GM21381 (cell line): Measurements from ENCODE around the gene NEK7.
"Not testable (repeated sequence)": the region's sequence is repeated elsewhere in the genome, so short reads cannot be mapped to it uniquely, and the experiment has no call there.

Experiments
- ATAC-seq: cut with Tn5 transposase; IDR thresholded peaks from one replicate; pipeline ENCODE4 v1.9.1; 2021; ENCODE audit warnings: mild to moderate bottlenecking, moderate library complexity; ENCODE audit not compliant: unreplicated experiment

NEK7 gene

DNA sequence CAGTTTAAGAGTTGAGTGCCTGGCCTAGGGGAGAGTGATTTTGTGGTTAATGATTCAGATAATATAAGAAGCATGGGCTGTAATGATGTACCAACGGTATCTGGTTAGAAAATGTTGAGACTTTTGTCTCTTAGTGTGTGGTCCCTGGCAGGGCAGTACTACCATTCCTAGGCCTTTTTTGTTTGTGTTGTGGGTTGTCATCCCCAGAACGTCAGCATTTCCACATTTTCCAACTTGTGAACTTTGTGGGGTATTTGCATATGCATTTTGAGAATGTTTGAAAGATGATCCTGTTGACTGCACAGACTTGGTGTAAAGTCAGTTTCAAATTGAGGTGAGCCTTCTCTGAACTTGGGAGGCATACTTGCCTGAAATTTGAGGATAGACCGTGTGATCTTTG, 11.4 kb downstream of the NEK7 start:
- peak; percentile 24 for ATAC-seq

DNA sequence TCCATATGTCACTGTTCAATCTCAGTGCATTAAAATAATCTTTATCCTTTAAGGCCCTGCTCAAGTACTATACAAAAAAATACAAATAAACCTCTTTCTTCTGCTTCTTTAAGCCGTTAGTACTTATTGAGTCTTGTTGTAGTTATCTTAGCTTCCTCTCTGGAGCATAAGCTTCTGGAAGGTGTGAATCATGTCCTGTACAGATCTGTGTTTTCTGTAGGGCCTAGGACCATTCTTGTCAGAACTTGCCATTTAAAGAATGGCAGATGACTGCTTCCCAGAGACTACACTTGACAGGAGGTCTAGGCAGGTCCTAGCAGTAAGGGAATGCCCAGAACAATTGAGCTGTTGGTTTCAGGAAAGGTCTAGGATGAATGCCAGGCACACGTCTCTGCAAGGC, 12.9 kb downstream of the NEK7 start:
- no peak for ATAC-seq

DNA sequence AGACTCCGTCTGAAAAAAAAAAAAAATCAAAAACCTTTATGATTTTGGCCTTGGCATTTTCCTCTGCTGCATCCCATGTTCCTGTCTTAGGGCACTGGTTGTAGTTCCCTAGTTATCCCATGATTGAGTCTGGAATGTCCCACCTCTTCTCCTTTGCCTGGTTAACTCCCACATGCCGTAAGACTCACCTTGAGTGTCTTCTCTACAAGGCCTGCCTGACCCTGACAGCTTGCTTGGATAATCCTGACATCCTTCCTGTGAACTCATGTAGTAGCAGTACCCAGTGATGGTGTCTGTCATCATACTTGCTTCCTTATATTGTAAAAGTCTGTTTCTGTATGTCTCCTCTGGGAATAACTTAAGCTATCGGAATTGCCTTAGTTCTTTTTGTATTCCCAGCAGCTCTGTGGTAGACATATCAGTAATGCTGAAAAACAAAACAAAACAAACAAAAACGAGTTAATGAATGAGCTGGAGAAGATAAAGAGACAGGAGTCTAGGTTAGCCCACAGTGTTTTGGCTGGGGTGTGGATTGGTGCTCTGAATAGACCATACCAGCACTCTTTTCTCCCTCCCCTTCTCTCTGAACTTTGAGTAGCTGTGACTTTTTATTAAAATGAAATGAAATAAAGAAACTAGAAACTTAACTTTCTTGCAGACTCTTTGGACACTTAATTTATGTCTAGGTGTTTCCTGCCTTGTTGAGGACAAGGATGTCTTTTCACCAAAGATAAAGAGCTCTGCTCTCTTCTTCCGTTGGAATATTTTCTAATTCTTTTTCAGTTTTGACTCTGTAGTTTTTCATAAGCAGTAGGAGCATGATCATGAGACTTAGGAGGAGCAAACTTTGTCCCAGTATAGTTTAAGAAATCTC, 15.1 kb downstream of the NEK7 start:
- no peak for ATAC-seq

DNA sequence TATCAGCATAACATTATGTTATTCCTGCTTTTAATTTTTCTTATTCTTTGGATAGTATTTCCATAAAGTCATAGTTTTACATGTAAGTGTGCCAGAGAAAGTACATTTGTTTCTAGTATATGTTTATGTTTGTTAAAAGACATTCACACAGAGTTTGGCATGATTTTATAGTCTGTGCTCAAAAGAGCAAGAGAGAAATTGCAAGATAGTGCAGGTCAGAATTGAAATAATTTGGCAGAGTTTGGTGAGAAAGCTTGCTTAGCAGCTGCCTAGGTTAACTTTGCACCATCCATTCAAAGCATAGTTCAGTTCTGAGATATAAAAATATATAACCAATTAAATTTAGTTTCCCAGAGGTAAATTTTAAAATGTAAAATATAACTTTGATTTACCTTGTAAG, 17.0 kb downstream of the NEK7 start:
- ATAC-seq, result no peak

DNA sequence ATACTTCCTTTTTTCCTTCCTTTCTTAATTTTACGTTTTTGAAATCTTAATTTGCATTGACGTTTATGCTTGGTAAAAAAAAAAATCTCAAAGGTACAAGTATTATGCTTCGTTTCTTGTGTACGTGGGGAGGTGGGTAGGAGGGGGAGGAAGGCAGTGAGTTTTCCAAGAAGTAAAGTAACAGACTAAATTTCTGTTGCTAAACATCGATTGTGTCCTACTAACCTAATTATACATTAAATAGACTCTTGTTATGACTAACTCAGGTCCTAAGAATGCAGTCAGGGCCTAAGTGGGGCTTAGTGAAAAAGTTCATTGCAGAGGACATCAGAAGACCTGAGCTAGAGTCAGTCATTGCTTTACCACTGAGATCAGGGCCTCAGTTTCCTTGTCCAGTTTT, 17.5 kb downstream of the NEK7 start:
- ATAC-seq, result no peak

DNA sequence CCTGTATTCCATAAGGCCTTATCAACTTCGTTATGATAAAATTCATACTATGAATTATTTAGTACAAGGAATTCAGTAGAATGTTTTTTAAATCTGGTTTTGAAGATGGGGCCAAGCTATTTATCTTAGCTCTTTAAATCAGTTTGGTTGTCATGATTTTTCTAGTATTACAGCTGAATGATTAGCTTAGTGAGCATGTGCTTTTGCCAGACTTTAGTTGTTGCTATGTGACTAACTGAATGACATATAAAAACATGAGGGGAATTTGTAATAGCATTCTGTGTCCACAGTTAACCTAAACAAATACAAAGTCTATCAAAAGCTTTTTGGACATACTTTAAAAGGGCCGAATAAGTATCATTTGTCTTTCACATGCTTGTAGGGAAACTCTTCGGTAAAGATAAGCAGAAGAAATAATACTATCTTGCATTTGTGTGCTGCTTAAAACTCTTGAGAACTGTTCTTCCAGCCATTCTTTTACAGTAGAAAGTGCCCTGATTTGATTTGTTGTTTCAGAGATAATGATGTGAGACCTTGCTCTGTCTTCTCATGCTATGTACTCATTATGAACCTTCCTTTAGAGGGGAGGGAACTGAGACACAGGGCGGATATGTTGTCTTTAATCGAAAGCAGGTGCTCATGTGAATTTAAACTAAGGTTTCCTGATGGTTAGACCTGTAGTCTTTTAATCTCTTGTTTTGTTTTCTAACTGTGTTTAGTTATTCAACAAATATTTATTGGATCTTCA, 18.8 kb downstream of the NEK7 start:
- ATAC-seq, result peak; percentile 65

DNA sequence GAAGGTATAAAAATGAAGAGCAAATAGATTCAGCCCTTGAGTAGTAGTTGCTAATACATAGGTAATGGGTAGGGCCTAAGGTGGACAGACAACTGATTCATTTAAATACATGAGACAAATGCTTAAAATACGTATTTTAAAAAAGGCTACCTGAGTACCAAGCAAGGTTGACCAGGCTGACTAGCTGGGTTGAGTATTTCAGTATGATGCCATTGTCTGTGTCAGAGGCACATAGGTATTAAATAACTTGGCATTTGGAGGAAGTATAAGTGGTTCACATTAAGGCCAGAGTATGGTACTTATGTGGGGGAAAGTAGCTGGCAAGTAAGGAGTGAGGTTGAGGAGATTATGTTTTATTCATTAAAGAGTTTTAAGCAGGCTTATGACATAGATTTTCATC, 19.4 kb downstream of the NEK7 start:
- no peak for ATAC-seq

DNA sequence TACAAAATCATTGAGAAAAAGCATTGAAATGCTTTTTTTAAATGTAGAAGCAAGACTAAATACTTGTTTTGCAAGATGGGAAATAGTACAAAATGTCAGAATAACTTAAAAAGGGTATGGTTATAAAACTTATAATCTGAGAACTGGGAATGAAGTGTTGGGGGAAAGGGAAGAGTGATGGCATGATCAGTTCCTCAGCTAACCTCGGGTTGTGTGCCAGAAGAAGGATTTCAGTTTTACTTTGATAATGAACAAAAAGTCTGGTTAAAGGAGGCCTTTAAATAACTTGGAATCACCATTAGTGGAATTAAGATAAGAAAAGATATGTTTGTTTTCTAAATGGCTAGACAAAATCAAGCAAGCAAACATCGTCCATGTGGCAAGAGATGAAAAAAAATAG, 20.7 kb downstream of the NEK7 start:
- ATAC-seq, result no peak

DNA sequence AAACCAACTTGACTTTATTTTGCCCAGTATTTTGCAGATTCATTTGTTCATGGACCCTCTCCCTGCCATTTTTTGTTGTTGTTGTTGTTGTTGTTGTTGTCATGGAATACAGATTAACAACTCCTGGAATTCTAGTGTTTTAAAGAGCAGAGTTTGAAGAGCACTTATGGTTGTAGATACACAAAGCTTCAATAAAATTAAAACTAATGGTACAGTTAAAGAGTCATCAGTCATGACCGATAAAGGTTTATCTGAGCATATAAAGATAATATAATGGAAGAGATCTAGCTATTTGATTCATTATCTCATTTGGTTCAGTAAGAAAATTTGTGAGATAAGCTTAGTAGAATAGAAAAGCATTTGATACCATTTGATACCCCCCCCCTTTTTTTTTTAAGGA, 21.8 kb downstream of the NEK7 start:
- no peak for ATAC-seq

DNA sequence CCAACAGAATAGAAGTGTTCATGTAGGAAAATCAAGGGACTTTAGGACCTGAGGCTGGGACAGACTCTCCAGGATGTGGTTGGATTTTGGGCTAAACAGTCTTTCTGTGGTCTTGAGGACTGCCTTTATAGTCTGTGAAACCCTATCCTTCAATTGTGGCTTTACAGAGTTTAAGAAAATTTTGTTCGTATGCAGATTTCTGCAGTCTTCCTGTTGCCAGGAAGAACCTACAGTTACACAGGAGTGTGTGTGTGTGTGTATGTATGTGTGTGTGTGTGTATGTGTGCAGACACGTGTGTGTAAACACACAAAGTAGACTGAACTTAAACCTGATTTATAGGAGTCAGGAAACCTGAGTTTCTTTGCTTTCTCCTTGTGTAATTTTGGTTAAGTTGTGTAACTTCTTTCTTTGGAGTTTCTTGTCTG, 22.8 kb downstream of the NEK7 start:
- ATAC-seq, result peak; percentile 46

DNA sequence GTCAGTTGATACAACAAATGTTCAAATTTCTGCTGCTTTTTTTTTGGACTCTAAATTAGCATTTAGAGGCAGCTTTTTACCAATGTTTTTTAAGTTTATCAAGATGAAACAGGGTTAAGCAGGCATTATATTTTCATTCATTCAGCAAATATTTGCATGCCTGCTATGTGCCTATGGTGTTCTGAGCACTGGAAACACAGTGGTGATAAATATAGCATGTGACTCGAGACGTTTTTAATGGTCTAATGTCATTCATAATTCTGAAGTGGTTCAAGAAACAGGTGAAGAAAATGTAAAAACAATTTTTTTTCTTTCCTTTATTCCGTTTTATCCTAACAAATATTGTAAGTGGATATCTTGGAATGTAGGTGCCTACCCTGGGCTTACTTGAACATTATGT, 26.8 kb downstream of the NEK7 start:
- ATAC-seq, result no peak

DNA sequence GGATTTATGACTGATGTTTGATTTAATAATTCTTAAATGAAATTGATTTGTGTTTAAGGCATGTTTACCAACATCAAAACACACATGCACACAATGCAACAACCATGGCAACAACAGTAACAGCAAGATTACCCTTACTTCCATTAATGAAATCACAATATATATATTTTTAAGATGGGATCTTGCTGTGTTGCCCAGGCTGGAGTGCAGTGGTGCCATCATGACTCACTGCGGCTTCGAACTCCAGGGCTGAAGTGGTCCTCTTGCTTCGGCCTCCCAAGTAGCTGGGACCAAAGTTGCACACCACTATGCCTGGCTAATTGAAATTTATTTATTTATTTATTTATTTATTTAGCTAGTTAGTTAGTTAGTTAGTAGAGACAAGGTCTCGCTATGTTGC, 27.7 kb downstream of the NEK7 start:
- ATAC-seq, result no peak

DNA sequence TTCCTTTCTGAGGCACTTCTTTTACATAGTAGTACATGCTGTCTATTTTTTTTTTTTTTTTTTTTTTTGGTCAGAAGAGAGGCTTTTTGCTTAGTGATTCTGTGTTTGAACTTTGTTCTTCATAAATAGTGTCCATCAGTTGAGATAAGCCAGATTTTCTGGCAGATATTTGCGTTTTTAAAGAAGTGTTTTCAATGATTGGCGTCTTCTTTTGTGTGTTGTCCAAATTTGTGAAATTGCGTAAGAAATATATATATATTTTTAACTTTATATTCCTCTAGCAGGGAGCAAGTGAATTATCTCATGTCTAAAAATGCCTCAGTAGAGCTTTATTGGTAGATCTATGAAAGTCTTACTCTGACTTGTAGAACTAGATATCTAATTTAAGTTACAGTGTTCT, 28.3 kb downstream of the NEK7 start:
- no peak for ATAC-seq

DNA sequence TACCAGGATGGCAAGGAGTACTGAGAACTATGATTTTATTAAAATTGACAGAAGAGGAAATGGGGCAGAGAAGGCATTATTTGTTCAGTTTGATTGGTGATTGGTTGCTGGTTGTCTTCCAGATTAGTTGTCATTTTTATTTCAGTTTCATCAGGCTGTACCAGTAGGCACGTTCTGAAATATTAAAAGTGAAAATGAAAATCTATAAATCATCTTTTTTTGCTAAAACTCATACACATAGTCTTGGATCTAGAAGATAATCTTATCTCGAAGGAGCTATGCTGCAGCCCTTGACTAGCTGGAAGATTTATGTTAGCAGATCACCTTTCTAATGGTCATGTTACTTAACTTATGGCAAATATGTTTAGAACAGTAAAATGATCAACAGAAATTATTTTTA, 29.0 kb downstream of the NEK7 start:
- ATAC-seq, result no peak

DNA sequence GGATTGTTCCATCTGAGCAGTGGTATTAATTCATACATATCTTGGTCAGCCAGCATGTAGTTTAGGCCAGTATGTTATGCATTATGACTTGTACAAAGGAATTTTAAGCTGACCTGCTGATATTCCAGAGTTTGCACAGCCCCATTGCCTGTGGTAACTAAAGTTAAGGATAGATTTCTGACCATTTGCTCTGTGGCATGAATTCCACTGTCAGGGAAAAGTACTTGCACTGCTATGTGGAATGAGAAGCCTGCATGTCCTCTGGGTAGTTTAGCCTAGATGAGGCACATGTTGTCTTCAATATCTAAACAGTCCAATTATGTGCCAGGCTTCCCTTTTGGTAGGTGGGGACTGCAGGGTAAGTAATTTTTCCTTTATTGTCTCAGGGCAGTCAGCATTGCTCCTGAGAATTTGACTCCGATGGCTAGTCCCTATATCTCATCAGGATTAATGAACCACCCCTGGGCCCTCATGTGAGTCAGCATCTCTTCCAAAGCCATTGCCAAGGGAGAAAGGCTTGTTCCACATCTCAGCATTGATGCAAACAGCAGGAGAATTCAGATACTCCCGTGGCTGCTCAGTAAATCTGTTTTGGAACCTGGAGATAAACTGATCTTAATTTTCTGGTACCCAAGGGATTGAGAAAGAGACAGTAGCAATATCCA, 30.2 kb downstream of the NEK7 start:
- ATAC-seq, result no peak

DNA sequence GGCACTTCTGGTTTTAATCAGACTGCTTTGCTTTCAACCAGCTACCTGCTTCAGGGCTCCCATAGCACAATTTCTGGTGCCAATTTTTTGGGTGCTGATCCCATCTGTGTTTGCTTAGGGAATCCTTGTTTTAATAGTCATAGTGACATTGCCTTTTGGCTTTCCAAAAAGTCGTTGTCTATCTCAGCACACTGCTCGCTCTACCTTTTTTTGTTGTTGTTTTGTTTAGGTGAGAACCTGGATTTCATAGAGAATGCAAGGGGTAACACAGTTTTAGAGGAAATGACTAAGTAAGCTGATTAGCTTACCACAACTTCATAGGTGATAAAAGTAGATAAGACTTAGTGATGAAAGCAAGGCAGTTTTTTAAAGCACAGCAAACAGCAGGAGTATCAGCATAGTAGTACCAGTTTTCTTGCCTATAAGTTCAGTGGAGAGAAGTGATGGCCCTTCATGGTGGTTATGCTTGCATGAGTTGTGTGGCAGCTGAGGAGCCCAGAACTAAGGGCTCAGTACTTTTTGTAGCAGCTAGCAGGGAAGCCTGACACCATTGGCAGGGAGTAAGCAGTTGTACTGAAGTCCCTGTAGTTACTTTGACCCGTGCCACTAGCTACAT, 31.3 kb downstream of the NEK7 start:
- ATAC-seq, result no peak

DNA sequence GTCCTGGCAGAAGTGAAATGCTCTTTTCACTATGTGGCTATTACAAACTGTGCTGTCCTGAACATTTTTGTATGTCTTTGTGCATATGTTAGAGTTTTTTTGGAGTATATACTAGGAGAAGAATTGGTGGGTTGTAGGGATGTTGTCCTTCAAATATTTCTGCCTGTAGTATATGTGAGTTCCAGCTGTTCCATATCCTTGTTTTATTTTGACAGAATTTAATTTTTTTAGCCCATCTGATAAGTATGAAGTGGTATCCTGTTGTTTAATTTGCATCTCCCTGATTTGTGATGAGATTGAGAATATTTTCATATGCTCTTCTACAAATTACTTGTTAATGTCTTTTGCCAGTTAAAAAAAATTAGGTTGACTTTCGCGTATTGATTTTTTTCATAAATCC, 34.3 kb downstream of the NEK7 start:
- no peak for ATAC-seq

DNA sequence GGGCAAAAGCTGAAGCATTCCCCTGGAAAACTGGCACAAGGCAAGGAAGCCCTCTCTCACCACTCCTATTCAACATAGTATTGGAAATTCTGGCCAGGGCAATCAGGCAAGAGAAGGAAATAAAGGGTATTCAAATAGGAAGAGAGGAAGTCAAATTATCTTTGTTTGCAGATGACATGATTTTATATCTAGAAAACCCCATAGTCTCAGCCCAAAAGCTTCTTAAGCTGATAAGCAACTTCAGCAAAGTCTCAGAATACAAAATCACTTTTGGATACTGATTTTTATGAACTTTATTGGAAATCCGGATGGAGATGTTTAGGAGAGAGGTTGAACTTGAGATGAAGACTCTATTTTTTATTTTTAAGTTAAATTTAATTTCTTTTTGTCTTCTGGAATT, 37.1 kb downstream of the NEK7 start:
- ATAC-seq, result not testable (repeated sequence)

DNA sequence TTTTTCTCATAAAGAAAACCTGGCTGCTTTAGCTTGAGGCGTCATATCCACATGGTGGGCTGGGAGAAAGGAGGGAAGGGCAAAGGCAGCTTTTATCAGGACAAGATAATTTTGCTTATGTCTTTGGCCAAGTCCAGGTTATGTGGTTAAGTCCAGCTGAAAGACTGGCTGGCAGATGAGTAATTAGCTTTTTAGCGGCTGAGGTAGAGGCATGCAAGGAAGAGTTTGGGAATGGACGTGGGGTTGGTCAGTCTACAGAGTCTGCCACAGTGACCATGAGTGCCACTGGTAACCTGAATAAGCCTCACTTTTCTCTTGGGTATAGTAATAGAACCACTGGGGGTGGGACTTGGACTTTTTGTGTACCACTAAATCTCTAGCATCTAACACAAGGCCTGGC, 39.8 kb downstream of the NEK7 start:
- ATAC-seq, result no peak

DNA sequence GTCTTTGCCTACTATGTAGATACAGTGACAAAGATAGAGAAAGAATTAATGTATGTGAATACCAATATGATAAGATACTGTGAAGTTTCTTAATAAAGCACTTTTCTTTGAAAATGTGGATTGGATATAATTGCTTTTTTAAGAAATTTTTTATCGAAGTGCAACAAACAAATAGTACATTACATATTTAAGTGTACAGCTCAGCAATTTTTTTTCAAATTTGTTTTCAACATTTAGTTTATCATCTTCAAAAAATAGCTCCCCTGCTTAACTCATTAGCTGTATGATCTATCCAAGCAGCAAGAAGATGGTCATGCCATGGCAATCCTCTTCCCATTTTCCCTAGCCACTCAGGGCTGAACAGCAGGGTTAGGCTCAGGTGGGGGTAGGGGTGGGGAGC, 40.5 kb downstream of the NEK7 start:
- ATAC-seq, result no peak

DNA sequence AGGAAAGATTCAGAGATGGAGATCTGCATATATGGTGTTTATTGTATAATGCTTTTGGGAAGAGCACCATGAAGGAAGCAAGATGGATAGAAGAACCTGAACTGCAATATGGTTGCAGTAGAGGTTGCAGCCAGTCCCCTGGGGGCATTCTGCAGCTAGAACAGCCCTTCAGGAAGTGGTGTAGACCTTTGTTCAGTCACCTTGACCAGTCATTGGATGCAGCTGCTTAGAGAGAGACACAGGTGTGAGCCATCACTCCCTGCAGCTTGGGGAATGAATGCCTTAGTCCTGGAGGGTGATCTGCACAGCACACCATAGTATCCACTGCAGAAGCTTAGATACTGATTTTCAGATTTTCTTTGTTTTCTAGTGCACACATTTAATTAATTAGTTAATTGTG, 42.3 kb downstream of the NEK7 start:
- ATAC-seq, result peak; percentile 49
